MM.1S (cell line): ENCODE data around the gene LAMB3.

Experiments
- DNase-seq: peaks from one replicate; pipeline ENCODE4 v3.0.0-alpha.2; 2015
- H2AFZ ChIP-seq: fragments of 300-600 bp; sonication (generic); 2 replicates; pipeline ENCODE4 v1.6.0; 2016; ENCODE audit warnings: antibody characterized with exemption, low read length
- H3F3A ChIP-seq: fragments of 300-600 bp; sonication (generic); 2 replicates; pipeline ENCODE4 v1.6.1; 2016; ENCODE audit warnings: mild to moderate bottlenecking, antibody characterized with exemption, low read length, moderate library complexity, mixed read lengths; ENCODE audit not compliant: insufficient read depth
- H3K27ac ChIP-seq: fragments of 300-600 bp; sonication (generic); 2 replicates; pipeline ENCODE4 v1.5.1; 2016; ENCODE audit warnings: mild to moderate bottlenecking, low read length
- H3K27me3 ChIP-seq: fragments of 300-600 bp; sonication (generic); replicated peaks from 2 replicates; pipeline ENCODE4 v1.6.0; 2016; ENCODE audit warnings: low read length; ENCODE audit not compliant: insufficient read depth
- H3K36me3 ChIP-seq: fragments of 300-600 bp; sonication (generic); replicated peaks from 2 replicates; pipeline ENCODE4 v1.6.1; 2016; ENCODE audit warnings: mild to moderate bottlenecking, low read length, mixed read lengths; ENCODE audit not compliant: insufficient read depth
- H3K4me1 ChIP-seq: fragments of 300-600 bp; sonication (generic); 2 replicates; pipeline ENCODE4 v1.6.1; 2016; ENCODE audit warnings: low read length, mixed read lengths
- H3K4me2 ChIP-seq: fragments of 300-600 bp; sonication (generic); 2 replicates; pipeline ENCODE4 v1.6.0; 2016; ENCODE audit warnings: low read depth, low read length
- H3K4me3 ChIP-seq: fragments of 300-600 bp; sonication (generic); 2 replicates; pipeline ENCODE4 v1.5.1; 2016; ENCODE audit warnings: low read length, mixed read lengths
- H3K79me2 ChIP-seq: fragments of 300-600 bp; sonication (generic); 2 replicates; pipeline ENCODE4 v1.6.1; 2016; ENCODE audit warnings: mixed run types, low read length, mixed read lengths
- H3K9ac ChIP-seq: fragments of 300-600 bp; sonication (generic); 2 replicates; pipeline ENCODE4 v1.6.1; 2016; ENCODE audit warnings: low read length, mixed read lengths
- H3K9me2 ChIP-seq: fragments of 300-600 bp; sonication (generic); replicated peaks from 2 replicates; pipeline ENCODE4 v1.6.1; 2016; ENCODE audit warnings: mild to moderate bottlenecking, low read length, mixed read lengths; ENCODE audit not compliant: insufficient read depth
- H3K9me3 ChIP-seq: fragments of 300-600 bp; sonication (generic); replicated peaks from 2 replicates; pipeline ENCODE4 v1.6.1; 2016; ENCODE audit warnings: mild to moderate bottlenecking, low read length, mixed read lengths; ENCODE audit not compliant: insufficient read depth
- H4K20me1 ChIP-seq: fragments of 300-600 bp; sonication (generic); 2 replicates; pipeline ENCODE4 v1.6.1; 2016; ENCODE audit warnings: mild to moderate bottlenecking, low read length, moderate library complexity, mixed read lengths; ENCODE audit not compliant: insufficient read depth
- EZH2 ChIP-seq: fragments of 300-600 bp; sonication (generic); optimal IDR thresholded peaks from 2 replicates; pipeline ENCODE3; 2017; ENCODE audit warnings: low read depth, mild to moderate bottlenecking, antibody characterized with exemption, low read length, mixed read lengths
- EZH2phosphoT487 ChIP-seq: fragments of 300-600 bp; sonication (generic); IDR thresholded peaks from 2 replicates; pipeline ENCODE4 v1.6.1; 2018; ENCODE audit warnings: antibody characterized with exemption, low read length
- TF ChIP-seq, protein P1 (sequence below): fragments of 300-600 bp; sonication (generic); IDR thresholded peaks from 2 replicates; pipeline ENCODE4 v1.5.1; 2016; ENCODE audit warnings: antibody characterized with exemption, low read length, mixed read lengths

LAMB3 gene

DNA sequence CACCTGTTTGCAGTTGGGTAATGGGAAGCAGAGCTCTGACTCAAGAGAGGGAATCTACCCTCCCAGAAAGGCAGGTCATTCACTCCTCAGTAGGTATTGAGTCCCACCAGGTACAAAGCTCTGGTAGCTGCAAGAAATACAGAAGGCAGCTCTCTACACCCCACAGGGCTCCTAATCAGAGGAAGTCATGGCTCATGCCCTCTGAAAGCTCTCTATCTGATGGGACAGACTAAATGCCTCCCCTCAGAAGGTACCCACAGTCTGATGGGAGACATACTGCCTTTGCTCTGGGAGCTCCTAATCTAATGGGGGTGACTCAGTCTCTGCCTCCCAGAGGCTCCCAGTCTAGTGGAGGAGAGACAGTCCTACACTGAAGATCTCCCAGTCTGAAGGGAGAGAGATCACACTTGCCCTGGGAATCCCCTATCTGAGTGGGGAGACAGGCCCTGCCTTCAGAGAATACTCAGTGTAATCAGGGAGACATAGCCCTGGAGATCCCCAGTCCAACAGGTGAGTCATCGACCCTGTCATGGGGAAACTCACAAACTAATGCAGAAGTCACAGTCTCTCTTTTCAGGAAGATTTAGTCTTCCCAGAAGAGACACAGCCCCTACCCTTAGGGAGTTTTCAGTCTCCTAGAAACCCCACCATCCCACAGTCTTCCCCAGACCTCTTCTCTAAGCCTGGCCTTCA lies 45.0 kb downstream of the LAMB3 start:
- Histone ChIP-seq H3K4me1 (0 out of 2 replicates have a peak, but pooled peaks cover 8% of the 10 kb centered on the region), H3K9me2 (no peaks in the 10 kb centered on the region), H4K20me1 (no peaks in the 10 kb centered on the region), H3K4me3 (no peak overlapping the region), H3F3A (no peaks in the 10 kb centered on the region), H3K27ac (no peak overlapping the region), H3K9me3 (no peaks in the 10 kb centered on the region), H3K9ac (no peak overlapping the region), H3K36me3 (no peaks in the 10 kb centered on the region), H3K27me3 (no peaks in the 10 kb centered on the region), H3K79me2 (no peaks in the 10 kb centered on the region), H3K4me2 (no peak overlapping the region), H2AFZ (no peak overlapping the region)
- no peak for DNase-seq
- TF ChIP-seq EZH2phosphoT487: no peak
- TF ChIP-seq, protein P1, sequence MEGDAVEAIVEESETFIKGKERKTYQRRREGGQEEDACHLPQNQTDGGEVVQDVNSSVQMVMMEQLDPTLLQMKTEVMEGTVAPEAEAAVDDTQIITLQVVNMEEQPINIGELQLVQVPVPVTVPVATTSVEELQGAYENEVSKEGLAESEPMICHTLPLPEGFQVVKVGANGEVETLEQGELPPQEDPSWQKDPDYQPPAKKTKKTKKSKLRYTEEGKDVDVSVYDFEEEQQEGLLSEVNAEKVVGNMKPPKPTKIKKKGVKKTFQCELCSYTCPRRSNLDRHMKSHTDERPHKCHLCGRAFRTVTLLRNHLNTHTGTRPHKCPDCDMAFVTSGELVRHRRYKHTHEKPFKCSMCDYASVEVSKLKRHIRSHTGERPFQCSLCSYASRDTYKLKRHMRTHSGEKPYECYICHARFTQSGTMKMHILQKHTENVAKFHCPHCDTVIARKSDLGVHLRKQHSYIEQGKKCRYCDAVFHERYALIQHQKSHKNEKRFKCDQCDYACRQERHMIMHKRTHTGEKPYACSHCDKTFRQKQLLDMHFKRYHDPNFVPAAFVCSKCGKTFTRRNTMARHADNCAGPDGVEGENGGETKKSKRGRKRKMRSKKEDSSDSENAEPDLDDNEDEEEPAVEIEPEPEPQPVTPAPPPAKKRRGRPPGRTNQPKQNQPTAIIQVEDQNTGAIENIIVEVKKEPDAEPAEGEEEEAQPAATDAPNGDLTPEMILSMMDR: no peak
- no peak for TF ChIP-seq EZH2

DNA sequence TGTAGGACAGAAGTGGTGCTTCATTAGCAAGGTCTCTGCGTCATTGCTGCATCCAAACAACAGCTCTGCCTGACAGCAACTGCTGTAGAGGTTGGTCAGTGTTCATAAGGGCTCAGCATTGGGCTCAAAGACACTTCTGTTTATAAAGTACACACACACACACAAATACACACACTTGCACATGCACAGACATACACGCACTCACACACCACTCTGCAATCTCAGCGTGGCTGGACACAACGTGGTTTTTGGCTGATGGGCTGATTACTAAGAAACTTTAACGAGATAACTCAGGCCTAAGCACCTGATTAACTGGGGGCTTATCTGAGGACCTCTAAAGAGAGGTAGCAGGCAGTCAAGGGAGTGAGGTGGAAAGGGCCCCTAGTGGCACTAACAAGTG lies 48.3 kb downstream of the LAMB3 start:
- no peak for TF ChIP-seq EZH2
- TF ChIP-seq, protein P1: no peak
- no peak for TF ChIP-seq EZH2phosphoT487
- Histone ChIP-seq H3K9me2 (no peaks in the 10 kb centered on the region), H3K4me2 (no peak overlapping the region), H3K4me3 (no peak overlapping the region), H3K4me1 (0 out of 2 replicates have a peak, but pooled peaks cover 8% of the 10 kb centered on the region), H3K79me2 (no peaks in the 10 kb centered on the region), H3K9me3 (no peaks in the 10 kb centered on the region), H3K9ac (no peak overlapping the region), H3K27me3 (no peaks in the 10 kb centered on the region), H4K20me1 (no peaks in the 10 kb centered on the region), H3F3A (no peaks in the 10 kb centered on the region), H2AFZ (no peak overlapping the region), H3K36me3 (no peaks in the 10 kb centered on the region), H3K27ac (no peak overlapping the region)
- DNase-seq: no peak

- no peak overlapping the region for H3K9ac ChIP-seq
- H3K9me2 ChIP-seq: no peaks in the 10 kb centered on the region
- H3K27me3 ChIP-seq: no peaks in the 10 kb centered on the region
- no peak for TF ChIP-seq EZH2phosphoT487
- TF ChIP-seq, protein P1: peak; percentile 92
- no peak overlapping the region for H3K4me3 ChIP-seq
- peak; percentile 70 for DNase-seq
- no peaks in the 10 kb centered on the region for H3K79me2 ChIP-seq
- no peak overlapping the region for H2AFZ ChIP-seq
- H3K4me1 ChIP-seq: 0 out of 2 replicates have a peak, but pooled peaks cover 1% of the 10 kb centered on the region
- H4K20me1 ChIP-seq: no peaks in the 10 kb centered on the region
- H3F3A ChIP-seq: no peaks in the 10 kb centered on the region
- H3K4me2 ChIP-seq: no peak overlapping the region
- H3K9me3 ChIP-seq: no peaks in the 10 kb centered on the region
- no peaks in the 10 kb centered on the region for H3K36me3 ChIP-seq
- no peak overlapping the region for H3K27ac ChIP-seq
Observed at GRCh38 chr1:209601809-209602657, 50.2 kb downstream of the LAMB3 start.
